ENCODE results near the gene SLIT3. TPM values are rescaled to one million over a fixed set of nuclear protein-coding genes. Genes with fewer than 3 reads are reported as not detected.

SLIT3 gene
- total and polyA plus RNA-seq, 10 of the 15 experiments (the other 5 are each of a cell fraction or from before 2014, with no cell fraction given), result 0.05 TPM; not detected in 9

GRCh38 chr5:168816661-168817060 lies 484.3 kb downstream of the SLIT3 start:
- DNase-seq (ENCODE audit: low read depth, low spot score) (no peak), ATAC-seq (no peak), FAIRE-seq (no peak)
- no peaks in the 10 kb centered on the region for H3K9me3 ChIP-seq (replicated peaks; ENCODE audit: control insufficient read depth, insufficient read depth, low read length)
- peaks cover 1 to 3% of the 10 kb centered on the region in 2 experiments; a peak in 3 of 4 replicates for H3K27me3 ChIP-seq (replicated peaks in 1 of 2; ENCODE audit: control insufficient read depth in 2 of 2, insufficient read depth in 2 of 2, low read length in 1 of 2)
- H4K20me1 ChIP-seq (ENCODE audit: control insufficient read depth, insufficient read depth), result no peaks in the 10 kb centered on the region
- H3K27ac ChIP-seq (ENCODE audit: control insufficient read depth, insufficient read depth), result no peak overlapping the region
- H2AFZ ChIP-seq (ENCODE audit: control insufficient read depth, low read depth, low read length), result no peak overlapping the region
- POLR2A ChIA-PET, result no interaction called here
- intact Hi-C loops (cut with micrococcal nuclease; ENCODE audit: unreplicated experiment), result no loop called here
- no peaks in the 10 kb centered on the region for H3K36me3 ChIP-seq (ENCODE audit: control insufficient read depth in 2 of 2, insufficient read depth in 2 of 2, low read length in 1 of 2)
- no peak overlapping the region for H3K9ac ChIP-seq (ENCODE audit: control insufficient read depth, insufficient read depth, low read length)
- CTCF ChIA-PET, result interaction anchor here (1.1 kb wide), 1 partner anchor 10 kb away, joined by 3 read pairs; no protein-coding TSS in a partner anchor
- no peaks in the 10 kb centered on the region for H3K79me2 ChIP-seq (ENCODE audit: control insufficient read depth, insufficient read depth, low read length)
- H3K4me2 ChIP-seq (ENCODE audit: control insufficient read depth, insufficient read depth), result no peak overlapping the region
- in situ Hi-C loops (cut with MboI), result no loop called here
- SMC1A ChIA-PET (ENCODE audit: uncharacterized antibody, unreplicated experiment), result no interaction called here
- 46% methylated on average over 4 of the region's 4 CpGs for WGBS (ENCODE audit: insufficient coverage, insufficient replicate concordance, low lambda C conversion rate, missing lambda C conversion rate)
- TF ChIP-seq ATF3 (IDR thresholded peaks at IDR 0.05; ENCODE audit: borderline replicate concordance, extremely low read depth, low read depth, low read length) (no peak), WRNIP1 (IDR thresholded peaks at IDR 0.05; ENCODE audit: borderline replicate concordance, low read depth, low read length) (no peak), BRCA1 (IDR thresholded peaks at IDR 0.05; ENCODE audit: low read depth, low read length) (no peak), ZNF217 (IDR thresholded peaks at IDR 0.05) (no peak), POLR2AphosphoS5 (IDR thresholded peaks at IDR 0.05; ENCODE audit: low read length) (no peak), SIN3A (IDR thresholded peaks at IDR 0.05; ENCODE audit: low read depth, low read length) (no peak), GATAD2B (conservative IDR thresholded peaks at IDR 0.05; ENCODE audit: low read depth) (no peak), ATF7 (IDR thresholded peaks at IDR 0.05; ENCODE audit: low read depth) (no peak), NFXL1 (IDR thresholded peaks at IDR 0.05; ENCODE audit: borderline replicate concordance) (no peak), TARDBP (IDR thresholded peaks at IDR 0.05; ENCODE audit: borderline replicate concordance) (no peak), ASH2L (IDR thresholded peaks at IDR 0.05; ENCODE audit: borderline replicate concordance, low read depth) (no peak), MYC (IDR thresholded peaks at IDR 0.05; ENCODE audit: insufficient read depth, insufficient read length, insufficient replicate concordance, low read length, severe bottlenecking) (no peak)
- TF ChIP-seq, protein P1, sequence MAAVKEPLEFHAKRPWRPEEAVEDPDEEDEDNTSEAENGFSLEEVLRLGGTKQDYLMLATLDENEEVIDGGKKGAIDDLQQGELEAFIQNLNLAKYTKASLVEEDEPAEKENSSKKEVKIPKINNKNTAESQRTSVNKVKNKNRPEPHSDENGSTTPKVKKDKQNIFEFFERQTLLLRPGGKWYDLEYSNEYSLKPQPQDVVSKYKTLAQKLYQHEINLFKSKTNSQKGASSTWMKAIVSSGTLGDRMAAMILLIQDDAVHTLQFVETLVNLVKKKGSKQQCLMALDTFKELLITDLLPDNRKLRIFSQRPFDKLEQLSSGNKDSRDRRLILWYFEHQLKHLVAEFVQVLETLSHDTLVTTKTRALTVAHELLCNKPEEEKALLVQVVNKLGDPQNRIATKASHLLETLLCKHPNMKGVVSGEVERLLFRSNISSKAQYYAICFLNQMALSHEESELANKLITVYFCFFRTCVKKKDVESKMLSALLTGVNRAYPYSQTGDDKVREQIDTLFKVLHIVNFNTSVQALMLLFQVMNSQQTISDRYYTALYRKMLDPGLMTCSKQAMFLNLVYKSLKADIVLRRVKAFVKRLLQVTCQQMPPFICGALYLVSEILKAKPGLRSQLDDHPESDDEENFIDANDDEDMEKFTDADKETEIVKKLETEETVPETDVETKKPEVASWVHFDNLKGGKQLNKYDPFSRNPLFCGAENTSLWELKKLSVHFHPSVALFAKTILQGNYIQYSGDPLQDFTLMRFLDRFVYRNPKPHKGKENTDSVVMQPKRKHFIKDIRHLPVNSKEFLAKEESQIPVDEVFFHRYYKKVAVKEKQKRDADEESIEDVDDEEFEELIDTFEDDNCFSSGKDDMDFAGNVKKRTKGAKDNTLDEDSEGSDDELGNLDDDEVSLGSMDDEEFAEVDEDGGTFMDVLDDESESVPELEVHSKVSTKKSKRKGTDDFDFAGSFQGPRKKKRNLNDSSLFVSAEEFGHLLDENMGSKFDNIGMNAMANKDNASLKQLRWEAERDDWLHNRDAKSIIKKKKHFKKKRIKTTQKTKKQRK (IDR thresholded peaks at IDR 0.05; ENCODE audit: low read depth, low read length), result no peak
- BruUV-seq (replicated peaks), result no TSS peak
- RAD21 ChIA-PET (ENCODE audit: unreplicated experiment), result no interaction called here
- no peak overlapping the region for H3K4me3 ChIP-seq
- H3K4me1 ChIP-seq (ENCODE audit: control insufficient read depth, insufficient read depth, low read length), result no peaks in the 10 kb centered on the region
